ENCODE data around the gene GPC4.

Gene GPC4

DNA sequence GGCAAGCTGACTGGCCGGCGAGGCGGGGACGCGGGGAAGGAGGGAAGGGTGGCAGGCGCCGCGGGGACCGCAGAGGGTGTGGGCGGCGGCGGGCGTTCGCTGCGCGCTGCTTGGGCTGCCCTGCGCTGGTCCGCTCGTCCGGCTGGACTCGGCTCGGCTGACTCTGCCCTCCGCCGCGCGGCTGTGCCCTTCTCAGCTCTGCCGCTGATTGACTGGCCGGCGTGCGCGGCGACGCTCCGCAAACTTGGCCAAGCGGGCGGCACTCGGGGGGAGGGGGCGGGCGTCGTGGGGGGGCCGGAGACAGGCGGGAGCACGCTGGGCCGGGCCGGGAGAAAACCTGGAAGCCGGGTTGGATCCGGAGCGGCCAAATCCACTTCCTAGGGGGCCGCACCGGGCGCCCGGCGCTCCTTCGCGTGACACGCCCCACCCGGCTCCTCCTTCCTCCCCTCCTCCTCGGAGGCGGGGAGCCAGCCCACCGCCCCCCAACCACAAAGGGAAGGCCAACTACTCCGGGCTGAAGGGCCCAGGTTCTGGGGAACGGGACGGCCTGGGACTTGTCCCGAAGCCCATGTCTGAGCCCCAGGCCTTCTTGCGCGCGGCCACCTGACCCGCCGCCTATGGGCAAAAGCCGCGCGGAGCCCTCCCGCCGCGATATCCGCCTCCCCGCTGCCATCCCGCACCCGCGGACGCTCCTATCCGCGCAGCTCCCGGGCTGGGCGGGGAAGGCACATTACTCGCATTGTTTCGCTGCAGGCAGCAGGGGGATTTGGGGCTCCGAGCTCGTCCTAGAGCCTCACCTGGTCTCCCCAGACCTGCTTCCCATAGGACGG is at the start of gene GPC4:
Gene GPC4 (minus strand): TSS at position 214 of the 830 bp plus-strand sequence. CDS start 524 bp downstream, outside the sequence.
- DNase-seq (ENCODE audit: low read depth in 4 of 4, low spot score in 1 of 4) = no peak

DNA sequence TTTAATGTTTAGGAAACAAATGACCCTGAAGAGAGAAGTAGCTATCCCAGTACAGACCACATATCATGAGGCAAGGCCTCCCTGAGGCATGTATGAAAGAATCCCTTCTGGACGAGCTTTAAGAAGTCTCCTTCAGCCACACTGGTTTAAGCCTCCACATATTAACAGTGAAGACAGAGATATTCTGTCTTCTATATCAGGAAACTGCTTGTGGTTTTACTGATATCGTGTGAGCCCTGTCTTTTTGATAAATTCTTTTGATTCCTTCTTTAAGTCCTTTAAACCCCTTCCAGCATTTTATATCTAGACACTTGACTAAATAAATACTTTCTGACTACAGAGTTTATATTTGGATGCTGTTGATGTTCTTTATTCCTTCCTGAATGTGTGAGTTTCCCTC is 45.9 kb upstream of the GPC4 start:
- DNase-seq (ENCODE audit: low read depth in 4 of 4, low spot score in 1 of 4) = no peak

DNA sequence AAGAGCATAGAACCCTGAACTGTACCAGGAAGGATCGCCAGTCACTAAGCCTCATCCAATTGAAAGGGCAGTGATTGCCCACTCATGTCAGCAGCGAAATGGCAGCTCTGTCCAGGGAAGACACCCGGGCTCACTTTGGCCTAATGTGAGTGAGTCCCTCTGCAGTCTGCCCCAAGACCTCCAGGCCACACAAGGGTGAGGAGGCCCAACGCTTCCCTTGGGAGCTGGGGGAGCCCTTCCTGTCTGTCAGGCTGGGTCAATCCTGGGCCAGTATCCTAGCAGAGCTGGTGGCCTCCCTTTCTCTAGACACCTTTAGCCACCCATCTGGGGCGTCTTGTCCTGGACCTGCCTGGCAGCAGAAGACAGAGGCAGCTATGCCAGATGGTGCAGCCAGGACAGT is 39.6 kb upstream of the GPC4 start:
- no peak for DNase-seq (ENCODE audit: low read depth in 4 of 4, low spot score in 1 of 4)

DNA sequence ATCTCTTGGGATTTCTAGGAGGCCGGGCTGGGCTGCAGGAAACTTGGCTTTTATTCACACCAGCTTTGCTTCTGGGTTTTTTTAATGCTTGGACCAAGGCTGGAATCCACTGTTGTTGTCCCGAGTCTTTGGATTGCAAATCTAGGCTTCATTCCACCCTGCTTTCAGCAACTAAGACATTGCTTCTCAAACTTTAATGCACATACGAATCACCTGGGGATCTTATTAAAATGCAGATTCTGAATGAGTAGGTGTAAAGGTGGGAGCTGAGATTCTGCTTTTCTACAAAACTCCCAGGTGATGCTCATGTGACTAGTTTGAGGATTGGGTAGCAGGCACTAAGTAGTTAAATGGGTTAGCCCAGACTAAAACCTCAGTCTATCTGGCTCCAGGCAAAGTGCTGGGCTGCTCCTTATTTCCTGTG is 39.2 kb upstream of the GPC4 start:
- DNase-seq (ENCODE audit: low read depth in 4 of 4, low spot score in 1 of 4) = no peak

DNA sequence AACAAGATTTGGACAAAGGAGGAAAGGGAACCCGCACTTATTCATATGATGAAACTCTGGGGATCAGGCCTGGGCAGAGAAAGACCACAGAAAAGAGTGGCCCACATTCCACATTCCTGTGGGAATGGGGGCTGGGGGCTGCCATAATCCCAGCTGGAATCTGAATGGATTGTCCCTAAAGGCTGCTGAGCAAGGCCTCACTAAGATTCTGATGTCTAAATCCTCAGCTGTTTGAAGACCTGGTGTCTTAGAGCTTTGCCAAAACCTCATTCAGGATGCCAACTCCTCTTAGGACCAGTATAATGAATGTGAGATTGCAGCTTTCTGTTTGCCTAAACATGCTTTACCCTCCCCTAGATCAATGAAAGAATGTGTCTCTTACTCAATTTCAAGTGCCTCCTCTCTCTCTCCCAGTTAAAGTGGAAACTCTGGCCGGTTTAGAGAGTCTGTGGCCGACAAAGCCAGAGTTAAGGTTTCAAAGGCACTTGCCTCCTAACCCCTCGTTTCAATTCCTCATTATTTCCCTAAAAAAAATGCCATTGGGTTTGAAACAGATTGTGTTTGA is 33.3 kb upstream of the GPC4 start:
- no peak for DNase-seq (ENCODE audit: low read depth in 4 of 4, low spot score in 1 of 4)

DNA sequence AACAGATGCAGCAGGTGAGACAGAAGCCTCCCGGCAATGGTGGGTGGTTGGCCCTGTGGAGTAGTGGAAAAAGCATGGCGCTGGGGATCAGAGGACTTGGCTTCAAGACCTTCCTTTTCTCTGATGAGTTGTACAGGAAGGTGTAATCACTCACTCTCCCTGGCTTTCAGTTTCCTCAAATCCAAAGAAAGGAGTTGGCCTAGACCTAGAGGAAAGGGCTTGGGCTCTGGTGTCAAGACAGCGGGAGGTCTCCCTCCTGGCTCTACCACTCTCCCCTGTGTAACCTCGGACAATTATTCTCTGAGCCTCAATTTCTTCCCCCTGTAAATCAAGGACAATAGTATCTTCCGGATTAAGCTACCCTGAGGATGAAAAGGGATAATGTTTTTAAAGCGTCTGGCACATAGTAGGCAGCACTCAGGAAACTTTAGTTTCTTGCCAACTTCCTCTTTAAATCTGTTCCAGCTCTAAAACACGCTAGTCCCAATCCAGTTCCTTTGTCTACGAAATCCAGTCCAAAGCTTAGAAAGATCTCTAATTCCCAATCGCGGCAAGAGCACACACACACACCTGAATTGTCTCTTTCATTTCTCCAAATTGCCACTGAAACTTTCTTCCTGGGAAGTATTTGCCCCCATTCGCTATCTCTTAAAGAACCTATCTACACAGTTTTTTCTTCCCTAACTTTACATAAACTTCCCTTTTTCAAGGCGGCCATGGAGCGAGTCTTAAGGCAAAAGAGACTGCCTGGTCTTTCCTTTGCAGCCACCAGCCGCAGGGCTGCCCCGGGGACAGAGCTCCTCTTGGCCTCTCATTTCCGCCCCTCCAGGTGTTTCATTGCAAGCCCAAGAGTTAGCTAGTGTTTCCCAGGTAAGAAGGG is 29.9 kb upstream of the GPC4 start:
- DNase-seq (ENCODE audit: low read depth in 4 of 4, low spot score in 1 of 4) = no peak

DNA sequence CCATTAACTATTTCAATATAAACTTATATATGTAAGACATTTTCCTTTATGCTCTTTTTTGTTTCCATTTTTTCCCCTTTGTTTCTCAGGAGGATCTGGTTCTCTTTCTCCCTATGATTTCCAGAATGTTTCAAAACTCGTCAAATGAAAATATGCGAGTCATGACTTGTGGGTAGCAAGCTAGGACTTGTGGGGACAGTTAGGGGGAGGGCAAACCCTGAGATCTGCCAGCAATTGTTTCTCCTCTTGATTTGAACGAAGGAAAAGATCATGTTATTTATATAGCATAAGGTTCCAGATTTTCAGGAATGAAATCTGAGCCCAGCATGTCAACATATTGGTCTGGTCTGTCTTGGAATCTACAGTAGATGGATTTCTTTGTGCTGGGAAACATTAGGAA is 28.9 kb upstream of the GPC4 start:
- DNase-seq (ENCODE audit: low read depth in 4 of 4, low spot score in 1 of 4) = no peak

DNA sequence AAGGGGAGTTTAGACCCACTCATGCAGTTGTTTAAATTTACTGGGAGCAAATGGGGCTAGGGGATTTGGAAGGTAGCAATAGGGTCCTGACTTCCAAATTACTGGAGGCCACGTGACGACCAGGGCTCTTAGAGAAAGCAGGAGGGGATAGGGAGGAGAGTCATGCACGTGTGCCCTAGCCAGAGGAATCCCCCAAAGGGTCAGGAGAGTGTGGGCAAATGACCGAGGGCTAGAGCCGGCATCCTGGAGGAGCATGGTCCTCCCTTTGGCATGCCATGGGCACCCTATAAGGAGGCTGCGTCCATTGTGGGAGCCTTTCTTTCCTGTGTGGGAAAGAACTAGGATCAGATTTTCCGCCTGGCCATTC is 25.5 kb upstream of the GPC4 start:
- DNase-seq (ENCODE audit: low read depth in 4 of 4, low spot score in 1 of 4) = no peak

DNA sequence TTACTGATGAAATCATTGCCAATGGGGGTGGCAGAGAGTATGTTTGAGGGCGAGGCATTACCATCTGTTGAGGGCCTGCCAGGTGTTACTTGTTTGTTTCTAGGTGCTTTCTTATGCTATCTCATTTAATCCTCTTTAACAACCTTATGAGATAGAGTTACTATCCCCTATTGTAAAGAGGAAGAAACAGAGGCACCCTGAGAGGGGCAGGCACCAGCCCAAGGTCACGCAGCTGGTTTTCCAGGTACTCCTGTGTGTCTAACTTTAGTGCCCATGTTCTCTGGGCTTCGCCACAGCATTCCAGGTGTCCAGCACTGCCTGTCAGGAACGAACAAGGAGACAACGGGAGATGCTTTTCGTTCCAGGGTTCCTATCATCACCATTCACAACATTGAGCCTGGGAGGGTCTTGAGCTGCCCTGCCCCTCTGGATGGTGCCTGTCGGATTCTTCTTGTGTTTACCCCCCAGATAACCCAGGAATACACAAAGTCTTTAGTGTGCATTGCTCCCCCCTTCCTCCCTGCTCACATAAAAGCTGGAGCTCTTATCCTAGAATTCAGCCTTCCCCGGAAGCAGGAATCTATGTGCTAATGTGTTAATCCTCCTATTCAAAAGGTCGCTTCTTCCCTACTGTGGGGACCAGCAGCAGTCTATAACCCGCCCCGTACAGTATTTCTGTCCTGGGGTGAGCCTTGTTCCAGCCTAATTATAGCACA is 24.9 kb upstream of the GPC4 start:
- DNase-seq (ENCODE audit: low read depth in 4 of 4, low spot score in 1 of 4) = no peak

DNA sequence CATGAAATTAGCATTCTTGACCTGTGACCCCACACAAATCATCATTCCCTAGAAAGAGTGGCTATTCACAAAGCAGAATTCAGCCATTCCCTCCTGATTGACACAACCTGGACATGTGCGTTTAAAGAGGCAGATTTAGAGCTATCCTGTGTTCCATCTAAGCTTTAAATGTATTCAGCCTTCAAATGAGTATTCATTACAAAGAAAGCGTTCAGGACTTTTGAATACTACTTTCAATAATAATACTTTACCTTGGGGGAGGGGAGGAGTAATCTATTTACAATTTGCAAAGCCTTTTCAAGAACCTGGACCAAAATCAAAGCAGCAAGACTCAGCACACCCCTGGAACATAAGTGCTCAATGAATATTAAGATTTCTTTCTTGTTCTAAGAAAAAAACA is 22.5 kb upstream of the GPC4 start:
- no peak for DNase-seq (ENCODE audit: low read depth in 4 of 4, low spot score in 1 of 4)

DNA sequence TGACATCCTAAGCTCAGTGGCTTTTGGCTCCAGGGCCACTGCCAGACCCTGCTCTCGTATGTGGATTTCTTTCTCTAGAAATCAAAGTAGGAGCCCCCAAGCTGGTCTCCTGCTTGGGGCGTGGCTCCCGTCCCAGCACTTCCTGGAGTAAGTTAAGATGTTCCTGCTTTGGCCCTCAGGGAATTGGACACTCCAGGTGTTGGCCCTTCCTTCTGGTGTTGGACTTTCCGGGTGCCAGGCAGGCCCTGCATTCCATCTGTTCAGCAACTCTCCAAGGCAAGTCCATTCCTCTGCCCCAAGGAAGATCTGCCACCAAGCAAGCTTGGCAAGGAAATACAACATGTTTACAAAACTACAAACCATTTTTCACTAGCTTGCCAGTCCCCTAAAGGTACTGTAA is 22.1 kb upstream of the GPC4 start:
- DNase-seq (ENCODE audit: low read depth in 4 of 4, low spot score in 1 of 4) = no peak

DNA sequence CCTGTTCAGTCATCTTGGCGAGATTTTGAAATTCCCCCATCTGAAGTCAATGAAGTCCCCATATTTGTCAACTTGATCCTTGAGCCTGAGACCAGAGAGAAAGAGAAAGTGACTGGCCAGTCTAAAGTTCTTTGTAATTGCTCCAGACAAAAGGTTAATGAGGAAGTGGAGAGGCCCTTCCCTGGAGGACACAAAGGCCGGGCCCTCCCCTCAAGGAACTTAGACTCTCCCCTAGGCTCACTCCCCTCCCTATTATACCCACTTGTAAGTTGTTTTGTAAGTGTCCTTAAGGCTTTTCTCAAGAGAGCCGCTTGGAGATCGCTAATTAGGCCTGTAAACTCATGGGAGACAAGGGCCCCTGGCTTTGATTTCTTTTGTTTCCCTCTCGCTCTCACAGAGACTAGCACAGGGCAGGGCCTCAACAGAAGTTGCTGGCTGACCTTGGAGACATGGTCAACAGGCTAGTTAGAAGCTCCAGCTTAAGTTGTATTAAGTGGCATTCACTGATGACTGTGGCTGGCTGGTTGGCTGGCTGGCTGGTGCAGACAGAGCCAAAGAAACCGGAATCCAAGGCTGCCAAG is 20.3 kb upstream of the GPC4 start:
- DNase-seq (ENCODE audit: low read depth in 4 of 4, low spot score in 1 of 4) = no peak

DNA sequence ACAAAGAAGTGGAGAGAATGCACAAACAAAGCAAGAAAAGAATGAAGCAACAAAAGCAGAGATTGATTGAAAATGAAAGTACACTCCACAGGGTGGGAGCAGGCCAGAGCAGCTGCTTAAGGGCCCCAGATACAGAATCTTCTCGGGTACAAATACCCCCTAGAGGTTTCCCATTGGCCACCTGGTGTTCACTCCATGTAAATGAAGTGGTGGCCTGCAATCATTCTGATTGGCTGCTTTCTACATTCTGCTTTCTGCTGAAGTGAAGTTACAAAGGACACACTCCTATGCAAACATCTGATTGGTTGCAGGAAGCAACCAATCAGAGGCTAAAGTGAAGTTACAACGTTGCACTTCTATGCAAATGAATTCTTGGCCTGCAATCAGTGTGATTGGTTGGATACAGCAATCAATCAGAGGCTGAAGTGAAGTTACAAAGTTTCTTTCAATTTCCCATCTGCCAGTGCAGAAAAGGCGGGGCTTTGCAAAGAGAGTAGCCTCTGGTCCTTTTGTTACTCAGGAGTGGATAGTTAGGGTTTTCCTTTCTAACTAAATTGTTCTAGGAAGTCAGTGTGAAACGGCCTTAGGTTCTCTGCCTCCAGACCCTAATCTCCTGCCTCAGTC is 19.0 kb upstream of the GPC4 start:
- DNase-seq (ENCODE audit: low read depth in 4 of 4, low spot score in 1 of 4) = no peak

DNA sequence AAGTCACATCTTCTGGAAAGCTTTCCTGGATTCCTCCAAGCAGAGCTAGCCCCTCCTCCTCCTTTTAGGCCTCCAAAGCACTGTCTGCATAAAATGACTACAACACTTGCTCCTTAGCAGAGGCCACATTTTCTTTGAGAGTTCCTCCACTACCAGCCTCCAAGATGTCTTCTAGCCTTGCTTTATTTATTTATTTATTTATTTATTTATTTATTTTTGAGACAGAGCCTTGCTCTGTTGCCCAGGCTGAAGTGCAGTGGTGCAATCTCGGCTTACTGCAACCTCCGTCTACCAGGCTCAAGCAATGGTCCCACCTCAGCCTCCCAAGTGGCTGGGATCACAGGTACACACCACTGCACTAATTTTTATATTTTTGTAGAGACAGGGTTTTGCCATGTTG is 4.6 kb upstream of the GPC4 start:
- no peak for DNase-seq (ENCODE audit: low read depth in 4 of 4, low spot score in 1 of 4)

DNA sequence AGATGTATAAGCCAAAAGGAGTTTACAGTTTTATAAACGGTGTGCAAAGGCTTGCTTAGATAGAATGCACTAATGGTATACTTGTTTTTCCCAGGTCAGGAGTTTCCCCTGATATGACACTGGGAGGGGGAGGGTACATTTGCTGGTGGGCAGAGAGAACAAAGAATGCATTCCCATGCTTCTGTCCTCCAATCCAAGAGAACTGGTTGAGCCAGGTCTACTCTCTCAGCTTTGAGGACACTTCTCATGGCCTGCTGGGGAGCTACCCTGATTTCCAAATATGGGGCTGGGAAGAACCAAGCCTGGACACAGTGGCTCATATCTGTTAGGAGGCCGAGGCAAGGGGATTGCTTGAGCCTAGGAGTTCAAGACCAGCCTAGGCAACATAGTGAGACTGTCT is 3.3 kb upstream of the GPC4 start:
- no peak for DNase-seq (ENCODE audit: low read depth in 4 of 4, low spot score in 1 of 4)

DNA sequence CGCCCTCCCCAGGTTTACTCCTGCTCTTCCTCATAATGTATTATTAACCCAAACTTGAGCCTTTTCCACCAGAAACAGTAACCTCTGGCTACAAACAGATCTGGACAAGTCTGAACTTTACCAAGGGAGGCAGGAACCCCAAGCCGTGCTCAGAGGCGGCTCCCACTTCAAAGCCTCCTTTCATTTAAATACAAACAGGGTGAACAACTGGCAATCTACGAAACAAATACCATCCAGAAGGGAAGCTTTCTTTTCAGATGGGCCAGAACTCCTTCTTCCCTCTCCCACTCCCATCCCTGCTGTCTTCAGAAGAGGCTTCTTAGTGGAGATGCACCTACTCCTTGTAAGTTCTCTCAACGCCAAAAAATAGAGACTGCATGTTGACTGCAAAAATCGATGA is 2.1 kb upstream of the GPC4 start:
- no peak for DNase-seq (ENCODE audit: low read depth in 4 of 4, low spot score in 1 of 4)

DNA sequence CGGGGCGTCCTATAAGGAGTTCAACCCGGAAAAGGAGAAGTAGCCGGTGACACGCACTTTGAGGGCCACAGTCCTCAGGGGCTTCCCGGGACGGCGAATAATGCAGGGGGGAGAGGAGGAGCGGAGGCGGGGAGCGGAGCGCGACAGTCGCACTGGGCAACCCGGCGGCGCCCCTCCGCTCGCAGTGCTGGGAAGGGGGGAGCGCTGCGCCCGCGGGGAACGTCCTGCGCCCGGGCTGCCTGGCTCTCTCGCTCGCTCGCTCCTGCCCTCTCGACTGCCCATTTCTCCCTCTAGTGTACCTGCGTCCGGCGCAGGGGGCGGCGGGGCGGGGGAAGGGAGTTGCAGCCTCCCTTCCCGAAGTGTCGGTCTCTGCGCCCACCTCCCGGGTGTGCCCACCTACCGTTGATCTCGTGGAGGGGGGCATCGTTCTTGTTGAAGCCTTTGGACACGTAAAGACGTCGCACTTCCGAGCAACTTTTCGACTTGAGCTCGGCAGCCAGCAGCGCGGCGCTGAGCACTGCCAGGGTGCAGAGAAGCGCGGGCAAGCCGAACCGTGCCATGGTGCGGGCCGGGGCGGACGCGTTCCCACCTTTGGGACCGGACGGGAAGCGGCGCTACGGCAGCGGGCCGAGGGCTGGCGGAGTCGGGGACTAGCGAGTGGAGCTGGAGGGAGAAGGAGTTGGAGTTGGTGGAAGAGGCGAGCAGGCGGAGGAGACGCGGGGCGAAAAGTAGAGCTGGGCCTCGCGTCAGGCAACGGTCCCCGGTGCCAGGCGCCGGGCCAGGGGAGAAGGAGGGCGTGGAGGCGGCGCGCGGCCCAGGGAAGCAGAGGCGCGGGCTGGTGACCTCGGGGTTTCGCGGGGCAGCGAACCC is 648 bp downstream of the GPC4 start:
- DNase-seq (ENCODE audit: low read depth in 4 of 4, low spot score in 1 of 4) = no peak

DNA sequence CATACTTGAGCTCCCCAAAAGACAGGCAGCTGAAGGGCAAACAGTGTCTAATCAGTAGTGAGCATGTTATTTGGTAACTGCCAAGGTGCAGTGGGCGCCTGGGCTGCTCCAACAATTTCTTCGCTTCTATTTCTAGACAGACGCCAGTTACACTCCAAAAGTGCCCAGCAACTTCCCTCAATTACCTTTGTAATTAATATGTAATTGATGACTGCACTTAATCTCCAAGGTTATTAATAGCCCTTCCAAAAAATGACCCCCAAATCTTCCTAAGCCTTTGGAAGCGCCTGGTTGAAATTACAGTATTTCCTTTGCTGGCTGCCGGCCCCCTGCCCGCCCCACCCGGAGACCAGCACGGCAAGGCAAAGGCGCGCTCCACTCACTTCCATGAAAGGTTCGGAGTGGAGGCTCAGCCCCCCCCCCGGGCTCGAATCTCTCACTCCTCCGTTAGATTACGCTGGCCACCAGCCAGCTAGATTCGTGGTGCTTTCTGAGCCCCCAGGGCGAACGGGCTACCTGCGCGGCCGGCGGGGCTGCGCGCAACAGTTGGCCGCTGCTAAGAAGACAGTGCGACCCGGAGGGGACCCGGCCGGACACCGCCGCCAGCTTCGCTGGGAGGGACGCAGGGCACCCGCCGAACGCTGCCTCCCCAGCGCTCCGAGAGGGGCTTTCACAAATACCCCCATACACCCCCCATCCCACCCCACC is 1.9 kb downstream of the GPC4 start:
- no peak for DNase-seq (ENCODE audit: low read depth in 4 of 4, low spot score in 1 of 4)

DNA sequence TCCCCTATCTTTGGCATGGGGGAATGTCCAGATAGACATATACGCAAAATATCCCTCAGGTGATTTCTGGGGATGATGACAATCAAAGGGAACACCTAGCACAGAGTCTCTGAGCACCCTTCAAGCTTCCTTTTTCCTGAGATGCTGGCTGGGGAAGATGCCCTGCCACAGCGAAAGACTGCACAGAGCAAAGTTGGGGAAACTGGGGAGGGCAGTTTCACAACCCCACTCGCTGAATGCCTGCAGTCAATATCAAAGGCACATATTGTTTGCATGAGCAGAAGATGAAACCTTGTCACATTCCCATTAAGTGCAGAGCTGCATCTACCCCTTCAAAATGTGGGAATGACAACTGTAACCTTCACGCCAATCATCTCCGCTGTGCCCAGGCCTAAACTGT is 2.6 kb downstream of the GPC4 start:
- no peak for DNase-seq (ENCODE audit: low read depth in 4 of 4, low spot score in 1 of 4)

Data from stimulated activated CD4-positive, alpha-beta T cell treated with anti-CD3 and anti-CD28 coated beads, Interleukin-1b, Interleukin-23, amount 100 ng/mL, for 24 hours (primary cell).